ENCODE measurements around the gene SLC44A5. TPM values are rescaled to one million over a fixed set of nuclear protein-coding genes. Genes with fewer than 3 reads are reported as not detected.

The SLC44A5 gene
- total RNA-seq, 4 donors from 2014 or later, result 0.15 to 0.58 TPM; not detected in 2

DNA sequence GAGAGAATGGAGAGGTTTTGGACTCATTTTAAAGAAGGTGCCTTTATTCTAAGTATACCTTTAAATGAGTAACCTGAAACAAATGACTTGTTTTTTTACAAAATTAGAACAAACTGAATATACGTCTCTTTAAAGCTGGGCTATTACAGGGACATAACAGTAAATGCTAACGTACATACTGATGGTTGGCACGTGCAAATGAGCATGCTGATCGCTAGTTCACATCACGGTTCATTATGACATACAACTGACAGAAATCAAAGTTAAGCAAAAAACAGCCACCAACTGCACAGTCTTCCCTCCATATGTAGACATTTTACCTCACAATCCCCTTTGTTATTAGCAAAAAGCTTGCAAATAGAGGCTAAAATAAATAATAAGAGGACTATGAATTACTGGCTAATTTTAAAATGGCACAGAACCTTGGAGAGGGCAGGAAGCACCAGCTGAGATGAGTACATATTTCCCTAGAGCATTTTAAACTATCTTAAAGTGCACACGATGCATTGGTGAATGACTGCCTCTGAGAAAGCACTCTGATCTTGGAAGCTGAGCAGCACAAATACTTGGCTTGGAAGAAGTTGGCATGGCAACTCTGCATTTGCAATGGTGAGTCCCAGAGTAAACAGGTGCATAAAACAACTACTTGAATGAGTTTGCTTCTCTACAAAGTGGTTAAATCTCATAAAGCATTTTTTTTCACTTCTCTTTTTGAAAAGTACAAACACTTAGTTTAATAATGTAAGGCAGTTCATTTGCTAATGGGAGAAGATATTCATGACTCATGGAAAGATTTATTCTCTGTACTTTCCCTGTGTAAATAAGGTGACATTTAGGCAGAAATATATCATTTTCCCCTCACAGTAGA, 272.1 kb downstream of the SLC44A5 start:
- intact Hi-C loops (cut with DNase I; ENCODE audit: low total_unique reads), result no loop called here

DNA sequence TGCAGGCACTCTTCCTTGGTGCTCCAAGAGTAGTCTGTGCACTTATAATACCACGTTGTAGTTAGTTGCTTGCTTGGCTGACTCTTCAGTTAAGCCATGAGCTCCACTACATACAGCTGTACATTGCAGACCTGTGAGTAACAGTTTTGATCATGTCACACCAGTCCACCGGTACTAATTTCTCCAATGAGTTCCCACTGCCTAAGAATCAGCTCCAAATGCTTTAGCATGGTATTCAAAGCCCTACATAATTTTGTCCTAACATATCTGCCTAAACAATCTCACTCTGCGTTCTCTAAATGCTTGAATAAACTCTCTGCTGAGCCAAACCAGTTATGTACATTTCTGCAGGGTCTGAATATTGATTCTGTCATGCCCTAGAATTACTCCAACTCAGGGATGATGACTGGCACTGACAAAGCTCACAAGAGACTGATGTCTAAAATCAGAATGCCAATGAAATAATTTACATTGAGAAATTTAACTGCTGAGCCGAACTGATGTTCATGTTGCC, 276.0 kb downstream of the SLC44A5 start:
- TF ChIP-seq, protein P1, sequence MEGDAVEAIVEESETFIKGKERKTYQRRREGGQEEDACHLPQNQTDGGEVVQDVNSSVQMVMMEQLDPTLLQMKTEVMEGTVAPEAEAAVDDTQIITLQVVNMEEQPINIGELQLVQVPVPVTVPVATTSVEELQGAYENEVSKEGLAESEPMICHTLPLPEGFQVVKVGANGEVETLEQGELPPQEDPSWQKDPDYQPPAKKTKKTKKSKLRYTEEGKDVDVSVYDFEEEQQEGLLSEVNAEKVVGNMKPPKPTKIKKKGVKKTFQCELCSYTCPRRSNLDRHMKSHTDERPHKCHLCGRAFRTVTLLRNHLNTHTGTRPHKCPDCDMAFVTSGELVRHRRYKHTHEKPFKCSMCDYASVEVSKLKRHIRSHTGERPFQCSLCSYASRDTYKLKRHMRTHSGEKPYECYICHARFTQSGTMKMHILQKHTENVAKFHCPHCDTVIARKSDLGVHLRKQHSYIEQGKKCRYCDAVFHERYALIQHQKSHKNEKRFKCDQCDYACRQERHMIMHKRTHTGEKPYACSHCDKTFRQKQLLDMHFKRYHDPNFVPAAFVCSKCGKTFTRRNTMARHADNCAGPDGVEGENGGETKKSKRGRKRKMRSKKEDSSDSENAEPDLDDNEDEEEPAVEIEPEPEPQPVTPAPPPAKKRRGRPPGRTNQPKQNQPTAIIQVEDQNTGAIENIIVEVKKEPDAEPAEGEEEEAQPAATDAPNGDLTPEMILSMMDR (IDR thresholded peaks at IDR 0.05 in 4 of 5, conservative IDR thresholded peaks at IDR 0.05 in 1 of 5), result no peak
- no peak for TF ChIP-seq POLR2A (IDR thresholded peaks at IDR 0.05)
- Histone ChIP-seq H3K9me3 (no peaks in the 10 kb centered on the region), H3K27ac (no peak overlapping the region), H3K4me1 (peaks cover 10 to 15% of the 10 kb centered on the region in 2 donors), H3K36me3 (no peaks in the 10 kb centered on the region), H3K27me3 (no peaks in the 10 kb centered on the region), H3K4me3 (no peak overlapping the region)
- DNase-seq (no peak), ATAC-seq (no peak)
- in situ Hi-C loops (cut with MboI; ENCODE audit: low sequenced_read_pairs in 4 of 4), result no loop called here
- intact Hi-C loops (cut with DNase I; ENCODE audit: low total_unique reads), result no loop called here

More for the DNA sequence above, 272.1 kb downstream of the SLC44A5 start:
- no peak for TF ChIP-seq POLR2A (IDR thresholded peaks at IDR 0.05)
- TF ChIP-seq, protein P1 (IDR thresholded peaks at IDR 0.05 in 4 of 5, conservative IDR thresholded peaks at IDR 0.05 in 1 of 5), result no peak
- no peak overlapping the region for H3K4me3 ChIP-seq
- peak overlapping the region in 2 of 4 donors; percentile 14 to 39 for H3K27ac ChIP-seq
- DNase-seq (peak; percentile 11 to 13), ATAC-seq (peak; percentile 82 to 88)
- H3K36me3 ChIP-seq, result no peaks in the 10 kb centered on the region
- H3K9me3 ChIP-seq, result no peaks in the 10 kb centered on the region
- peaks cover 10 to 20% of the 10 kb centered on the region in 2 donors for H3K4me1 ChIP-seq
- no peaks in the 10 kb centered on the region for H3K27me3 ChIP-seq
- in situ Hi-C loops (cut with MboI; ENCODE audit: low sequenced_read_pairs in 4 of 4), result no loop called here

DNA sequence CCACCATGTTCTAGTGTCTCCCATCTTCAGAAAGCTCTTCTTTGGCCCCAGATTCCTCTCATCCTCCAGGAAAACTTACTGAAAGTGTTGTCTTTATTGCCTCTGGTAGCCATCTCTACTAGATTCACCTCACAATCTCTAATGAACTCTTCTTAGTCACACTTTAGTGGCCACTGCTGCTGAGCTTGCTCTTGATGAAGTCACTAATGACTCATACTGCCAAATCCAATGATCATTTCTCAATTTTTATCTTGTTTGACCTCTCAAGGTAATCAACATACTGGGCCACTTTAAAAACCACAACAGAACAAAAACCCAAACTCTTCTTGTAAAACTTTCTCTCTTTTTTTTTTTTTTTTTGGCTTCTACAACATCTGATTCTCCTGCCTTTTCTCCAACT, 280.3 kb downstream of the SLC44A5 start:
- peaks cover 12 to 27% of the 10 kb centered on the region in 2 donors for H3K4me1 ChIP-seq
- H3K9me3 ChIP-seq, result no peaks in the 10 kb centered on the region
- TF ChIP-seq, protein P1 (IDR thresholded peaks at IDR 0.05 in 4 of 5, conservative IDR thresholded peaks at IDR 0.05 in 1 of 5), result no peak
- TF ChIP-seq POLR2A (IDR thresholded peaks at IDR 0.05), result no peak
- H3K27me3 ChIP-seq, result no peaks in the 10 kb centered on the region
- H3K4me3 ChIP-seq, result no peak overlapping the region
- DNase-seq (no peak), ATAC-seq (no peak)
- no peaks in the 10 kb centered on the region for H3K36me3 ChIP-seq
- in situ Hi-C loops (cut with MboI; ENCODE audit: low sequenced_read_pairs in 4 of 4) (no loop called here), intact Hi-C loops (cut with DNase I; ENCODE audit: low total_unique reads) (no loop called here)
- no peak overlapping the region for H3K27ac ChIP-seq

DNA sequence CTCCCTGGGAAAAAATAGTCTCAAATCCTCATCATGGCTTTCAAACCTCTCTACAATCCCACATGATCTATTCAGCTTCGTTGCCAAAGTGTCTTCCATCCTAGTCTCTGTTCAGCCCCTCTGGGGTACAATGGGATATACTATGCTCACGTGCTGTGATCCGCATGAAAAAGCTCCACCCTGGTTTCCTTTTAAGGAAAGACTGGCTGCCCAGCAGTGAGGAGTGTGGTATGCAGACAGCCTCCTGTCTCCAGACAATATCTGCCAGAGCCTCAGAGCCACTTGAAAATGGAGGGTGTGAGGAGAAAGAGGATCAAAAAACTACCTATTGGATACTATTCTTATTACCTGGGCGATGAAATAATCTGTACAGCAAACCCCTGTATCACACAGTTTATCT, 282.2 kb downstream of the SLC44A5 start:
- intact Hi-C loops (cut with DNase I; ENCODE audit: low total_unique reads) (no loop called here), in situ Hi-C loops (cut with MboI; ENCODE audit: low sequenced_read_pairs in 4 of 4) (no loop called here)
- no peaks in the 10 kb centered on the region for H3K9me3 ChIP-seq
- TF ChIP-seq, protein P1 (IDR thresholded peaks at IDR 0.05 in 4 of 5, conservative IDR thresholded peaks at IDR 0.05 in 1 of 5), result no peak
- no peak for TF ChIP-seq POLR2A (IDR thresholded peaks at IDR 0.05)
- no peak overlapping the region for H3K27ac ChIP-seq
- peaks cover 12 to 27% of the 10 kb centered on the region in 2 donors for H3K4me1 ChIP-seq
- no peaks in the 10 kb centered on the region for H3K27me3 ChIP-seq
- ATAC-seq (no peak), DNase-seq (no peak)
- no peak overlapping the region for H3K4me3 ChIP-seq
- H3K36me3 ChIP-seq, result no peaks in the 10 kb centered on the region
